AG09309 (cell line): ENCODE results near the gene STEEP1.

ENCODE experiments used
- DNase-seq: peaks from one replicate; pipeline ENCODE4 v3.0.0-alpha.2; 2010; ENCODE audit warnings: low read depth
- H3K4me3 ChIP-seq: 2 replicates; pipeline ENCODE4 v1.5.1; 2011; ENCODE audit warnings: mild to moderate bottlenecking, low read depth, low read length, moderate library complexity; ENCODE audit not compliant: control insufficient read depth
- TF ChIP-seq, protein P1 (sequence below): IDR thresholded peaks from 2 replicates; pipeline ENCODE4 v1.5.1; 2011; ENCODE audit warnings: mild to moderate bottlenecking, low read depth, low read length, inconsistent platforms; ENCODE audit not compliant: insufficient read depth, control insufficient read depth; ENCODE audit errors: missing control alignments

Gene STEEP1

DNA sequence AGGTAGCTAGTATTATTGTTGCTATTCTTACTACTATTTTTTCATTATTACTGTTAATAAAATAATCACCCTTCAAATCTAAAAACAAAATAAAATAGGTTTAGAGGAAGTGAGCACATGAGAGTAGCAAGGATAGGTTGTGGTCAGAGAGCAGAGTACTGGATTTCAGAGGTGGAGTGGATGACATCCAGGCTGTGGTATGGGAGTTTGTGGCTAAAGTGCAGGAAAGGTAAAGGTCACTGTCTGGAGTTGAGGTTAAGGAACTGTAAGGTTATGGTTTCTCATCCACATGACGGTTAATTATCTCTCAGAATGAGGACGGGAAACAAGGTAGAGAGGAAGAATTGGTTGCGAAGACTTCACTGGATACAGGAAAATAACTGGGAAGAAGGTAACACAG is 27.7 kb downstream of the STEEP1 start:
- no peak overlapping the region for H3K4me3 ChIP-seq
- no peak for DNase-seq
- TF ChIP-seq, protein P1, sequence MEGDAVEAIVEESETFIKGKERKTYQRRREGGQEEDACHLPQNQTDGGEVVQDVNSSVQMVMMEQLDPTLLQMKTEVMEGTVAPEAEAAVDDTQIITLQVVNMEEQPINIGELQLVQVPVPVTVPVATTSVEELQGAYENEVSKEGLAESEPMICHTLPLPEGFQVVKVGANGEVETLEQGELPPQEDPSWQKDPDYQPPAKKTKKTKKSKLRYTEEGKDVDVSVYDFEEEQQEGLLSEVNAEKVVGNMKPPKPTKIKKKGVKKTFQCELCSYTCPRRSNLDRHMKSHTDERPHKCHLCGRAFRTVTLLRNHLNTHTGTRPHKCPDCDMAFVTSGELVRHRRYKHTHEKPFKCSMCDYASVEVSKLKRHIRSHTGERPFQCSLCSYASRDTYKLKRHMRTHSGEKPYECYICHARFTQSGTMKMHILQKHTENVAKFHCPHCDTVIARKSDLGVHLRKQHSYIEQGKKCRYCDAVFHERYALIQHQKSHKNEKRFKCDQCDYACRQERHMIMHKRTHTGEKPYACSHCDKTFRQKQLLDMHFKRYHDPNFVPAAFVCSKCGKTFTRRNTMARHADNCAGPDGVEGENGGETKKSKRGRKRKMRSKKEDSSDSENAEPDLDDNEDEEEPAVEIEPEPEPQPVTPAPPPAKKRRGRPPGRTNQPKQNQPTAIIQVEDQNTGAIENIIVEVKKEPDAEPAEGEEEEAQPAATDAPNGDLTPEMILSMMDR = no peak

DNA sequence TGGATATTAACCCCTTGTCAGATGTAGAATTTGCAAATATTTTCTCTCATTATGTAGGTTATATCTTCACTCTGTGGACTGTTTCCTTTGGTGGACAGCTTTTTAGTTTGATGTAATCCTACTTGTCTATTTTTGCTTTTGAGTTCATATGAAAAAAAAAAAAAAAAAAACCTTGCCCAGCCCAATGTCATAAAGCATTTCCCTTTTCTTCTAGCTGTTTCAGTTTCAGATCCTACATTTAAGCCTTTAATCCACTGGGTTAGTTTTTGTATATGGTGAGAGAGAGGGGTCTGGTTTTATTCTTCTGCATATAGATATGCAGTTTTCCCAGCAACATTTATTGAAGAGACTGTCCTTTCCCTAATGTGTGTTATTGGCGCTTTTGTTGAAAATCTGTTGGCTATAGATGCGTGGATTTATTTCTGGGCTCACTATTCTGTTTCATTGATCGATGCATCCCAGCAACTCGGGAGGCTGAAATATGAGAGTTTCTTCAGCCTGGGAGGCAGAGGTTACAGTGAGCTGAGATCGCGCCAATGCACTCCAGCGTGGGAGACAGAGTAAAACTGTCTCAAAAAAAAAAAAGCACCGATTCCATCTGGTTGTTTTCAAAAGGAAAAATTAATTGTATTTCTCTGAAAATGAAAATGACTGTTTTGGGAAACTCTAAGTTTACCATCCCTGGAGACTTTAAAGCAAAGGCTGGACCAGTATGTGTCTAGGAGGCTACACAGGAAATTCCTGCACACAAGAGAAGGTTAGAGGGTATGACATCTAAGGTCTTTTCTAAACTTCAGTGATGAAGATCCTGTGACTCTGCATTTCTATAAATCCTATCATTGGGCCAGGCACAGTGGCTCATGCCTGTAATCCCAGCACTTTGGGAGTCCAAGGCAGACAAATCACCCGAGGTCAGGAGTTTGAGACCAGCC is 35.6 kb downstream of the STEEP1 start:
- TF ChIP-seq, protein P1 = no peak
- DNase-seq = no peak
- no peak overlapping the region for H3K4me3 ChIP-seq

DNA sequence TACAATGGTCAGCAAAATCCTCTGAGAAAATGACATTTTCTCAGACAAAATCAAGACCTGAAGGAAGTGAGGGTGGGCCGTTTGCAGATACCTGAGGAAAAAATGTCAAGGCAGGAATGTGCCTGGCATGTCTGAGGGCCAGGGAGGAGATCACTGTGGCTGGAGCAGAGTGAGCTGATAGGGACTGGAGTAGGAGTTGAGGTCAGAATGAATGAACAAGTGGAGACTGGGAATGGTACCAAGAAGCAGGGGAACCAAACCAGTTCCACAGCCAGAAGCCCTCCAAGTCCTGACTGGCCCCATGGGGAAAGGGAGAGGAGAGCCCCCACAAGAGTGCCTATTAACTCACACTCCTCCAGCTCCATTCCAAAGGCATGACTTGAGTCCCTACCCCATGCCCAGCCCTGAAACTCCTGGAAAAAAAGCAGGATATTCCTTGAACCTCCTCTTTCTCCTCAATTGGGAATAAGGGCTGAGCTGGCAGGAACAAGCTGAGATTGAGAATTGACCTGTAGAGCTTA is 41.5 kb downstream of the STEEP1 start:
- TF ChIP-seq, protein P1 = no peak
- H3K4me3 ChIP-seq = no peak overlapping the region
- DNase-seq = no peak

DNA sequence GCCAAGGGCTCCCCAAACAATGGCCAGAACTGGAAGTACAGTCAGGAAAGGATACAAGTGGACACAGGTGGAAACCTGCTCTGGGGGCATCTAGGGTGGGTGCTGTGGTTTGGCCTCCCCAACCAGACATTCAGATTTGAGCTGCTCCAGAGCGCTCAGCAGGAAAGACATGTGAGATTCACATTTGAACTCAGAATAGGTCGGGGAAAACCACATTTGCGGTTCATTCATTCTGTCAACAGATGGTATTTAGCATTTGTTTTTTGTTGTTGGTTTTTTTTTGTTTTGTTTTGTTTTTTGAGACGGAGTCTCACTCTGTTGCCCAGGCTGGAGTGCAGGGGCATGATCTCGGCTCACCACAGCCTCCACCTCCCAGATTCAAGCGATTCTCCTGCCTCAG is 44.0 kb downstream of the STEEP1 start:
- H3K4me3 ChIP-seq = no peak overlapping the region
- TF ChIP-seq, protein P1 = no peak
- no peak for DNase-seq

DNA sequence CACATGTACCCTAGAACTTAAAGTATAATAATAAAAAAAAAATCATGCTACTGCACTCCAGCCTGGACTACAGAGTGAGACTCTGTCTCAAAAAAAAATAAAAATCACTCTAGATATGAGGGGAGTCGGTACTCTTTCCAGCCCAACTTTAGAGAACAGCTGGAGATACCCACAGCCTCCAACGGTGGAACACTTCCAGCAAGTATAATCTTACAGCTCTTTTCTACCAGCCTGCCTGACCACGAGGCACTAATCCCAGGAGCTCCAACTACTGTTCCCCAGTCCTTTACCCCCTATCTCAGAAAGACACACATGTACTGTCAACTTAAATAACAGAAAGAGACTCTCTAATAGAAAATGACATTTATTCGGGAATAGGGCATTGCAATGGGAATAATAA is 46.8 kb downstream of the STEEP1 start:
- DNase-seq = no peak
- no peak overlapping the region for H3K4me3 ChIP-seq
- TF ChIP-seq, protein P1 = no peak

DNA sequence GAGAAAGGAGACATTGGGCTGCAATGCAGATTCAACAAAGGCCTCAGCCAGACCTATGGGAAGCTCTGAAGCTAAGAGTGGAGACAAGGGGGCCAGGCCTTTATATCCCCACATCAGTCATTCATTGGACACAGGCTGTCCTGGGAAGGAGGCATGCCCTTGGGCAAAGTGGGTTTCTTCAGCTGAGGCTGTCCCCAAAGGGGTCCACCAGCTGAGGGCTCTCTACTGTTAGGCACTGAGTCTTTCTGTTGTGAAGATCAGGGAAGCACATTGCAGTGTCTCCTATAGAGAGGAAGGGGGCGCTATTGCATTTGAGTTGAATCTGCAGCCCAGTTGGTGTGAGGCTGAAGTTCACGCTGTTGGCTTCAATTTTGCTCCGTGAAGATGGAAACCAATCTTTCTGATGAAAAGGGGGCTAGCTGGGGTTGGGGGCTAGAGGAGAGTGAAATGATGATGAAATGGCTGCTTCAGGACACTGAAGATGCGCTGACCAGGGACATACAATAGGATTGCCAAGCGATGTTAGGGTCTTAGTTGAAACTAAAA is 49.0 kb downstream of the STEEP1 start:
- DNase-seq = no peak
- no peak overlapping the region for H3K4me3 ChIP-seq
- TF ChIP-seq, protein P1 = peak; percentile 76
